HG02852 (cell line): Measurements from ENCODE around the gene SP3.

Experiments used
- ATAC-seq: cut with Tn5 transposase; IDR thresholded peaks from one replicate; pipeline ENCODE4 v1.9.1; 2021; ENCODE audit warnings: mild to moderate bottlenecking, moderate library complexity; ENCODE audit not compliant: unreplicated experiment

The SP3 gene

DNA sequence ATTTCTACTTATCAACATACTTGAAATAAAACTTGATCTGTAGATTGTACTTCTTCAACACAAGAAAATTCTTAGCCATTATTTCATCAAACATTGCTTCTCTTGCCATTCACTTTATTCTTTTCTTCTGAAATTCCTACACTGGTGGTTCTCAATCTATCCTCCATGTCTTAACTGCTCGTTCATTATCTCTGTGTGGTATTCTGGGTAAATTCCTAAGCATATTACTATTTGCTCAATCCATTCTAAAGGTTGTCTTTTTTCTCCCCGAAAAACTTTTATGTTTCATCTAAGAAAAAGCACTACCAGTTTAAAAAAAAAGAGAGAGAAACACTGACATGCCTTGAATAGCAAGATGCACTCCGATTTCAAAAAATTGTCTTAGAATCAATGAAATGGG, 18.0 kb downstream of the SP3 start:
- no peak for ATAC-seq

GRCh38 chr2:173943738-173944137, 21.4 kb downstream of the SP3 start:
- no peak for ATAC-seq

- ATAC-seq, result no peak
Measured at GRCh38 chr2:173942861-173943523, 22.2 kb downstream of the SP3 start.

GRCh38 chr2:173941567-173941966, 23.6 kb downstream of the SP3 start:
- no peak for ATAC-seq

GRCh38 chr2:173940208-173941020, 24.8 kb downstream of the SP3 start:
- ATAC-seq, result no peak

DNA sequence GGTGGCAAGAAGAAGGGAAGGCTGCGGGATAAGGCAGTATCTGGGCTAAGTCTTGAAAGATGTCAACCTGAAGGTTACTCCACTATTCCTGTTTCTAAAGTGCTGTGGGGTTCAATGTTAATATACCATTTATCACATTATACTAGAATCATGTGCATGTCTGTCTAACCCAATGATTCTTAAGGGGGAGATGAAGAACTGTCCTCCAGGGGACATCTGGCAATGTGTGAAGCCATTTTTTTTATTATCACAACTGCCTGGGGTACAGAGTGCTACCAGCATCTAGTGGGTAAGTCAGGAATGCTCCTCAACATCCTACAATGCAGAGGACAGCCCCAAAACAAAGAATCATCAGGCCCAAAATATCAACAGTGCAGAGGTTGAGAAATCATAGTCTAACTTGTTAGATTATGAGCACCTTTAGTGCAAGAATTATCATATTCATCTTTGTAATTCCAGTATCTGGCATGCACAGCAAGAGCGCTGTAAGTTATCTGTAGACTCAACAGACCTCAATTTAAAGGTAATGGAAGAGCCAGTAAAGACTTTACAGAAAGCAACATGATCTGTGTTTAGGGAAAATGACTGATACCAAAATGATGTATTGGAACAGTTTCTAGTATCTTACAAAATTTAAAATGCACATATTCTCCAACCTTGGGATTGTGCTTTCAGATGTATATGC, 26.3 kb downstream of the SP3 start:
- ATAC-seq, result no peak

DNA sequence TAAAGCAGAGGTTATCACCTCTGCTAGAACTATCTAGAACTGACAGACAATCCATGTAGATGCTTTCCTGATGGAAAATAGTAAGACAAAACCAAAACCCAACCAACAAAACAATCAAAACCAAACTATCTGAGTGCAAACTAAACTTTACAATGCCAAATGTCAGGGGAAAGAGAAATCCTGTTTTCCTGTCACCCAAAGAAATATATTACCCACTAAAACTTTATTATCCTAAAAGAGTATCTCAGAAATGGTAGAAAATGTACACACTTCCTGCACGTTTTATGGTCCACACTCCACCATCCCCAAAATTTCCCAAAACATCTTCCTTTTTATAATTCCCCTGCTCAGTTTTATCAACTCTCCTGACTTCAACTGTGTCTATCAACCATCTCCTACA, 29.9 kb downstream of the SP3 start:
- ATAC-seq, result no peak

DNA sequence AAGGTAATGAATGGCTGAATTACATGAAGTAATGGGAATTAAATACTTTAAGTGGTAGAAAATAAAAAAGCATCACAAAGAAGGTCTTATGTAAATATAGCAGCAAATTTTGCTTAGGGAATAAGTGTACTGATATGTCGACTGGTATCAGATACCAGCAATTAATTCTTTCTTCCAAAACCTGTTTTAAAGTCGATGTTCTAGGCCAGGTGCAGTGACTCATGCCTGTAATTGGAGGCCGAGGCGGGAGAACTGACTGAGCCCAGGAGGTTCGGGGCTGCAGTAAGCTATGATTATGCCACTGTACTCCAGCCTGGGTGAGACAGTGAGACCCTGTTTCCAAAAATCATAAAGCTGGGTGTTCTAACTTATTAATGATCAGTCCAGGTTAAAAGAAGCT, 30.3 kb downstream of the SP3 start:
- no peak for ATAC-seq

GRCh38 chr2:173931751-173932150, 33.4 kb downstream of the SP3 start:
- no peak for ATAC-seq

- no peak for ATAC-seq
Measured at GRCh38 chr2:173929441-173929840, 35.7 kb downstream of the SP3 start.

- no peak for ATAC-seq
Measured at GRCh38 chr2:173926875-173927274, 38.3 kb downstream of the SP3 start.

GRCh38 chr2:173924285-173924684, 40.9 kb downstream of the SP3 start:
- no peak for ATAC-seq

DNA sequence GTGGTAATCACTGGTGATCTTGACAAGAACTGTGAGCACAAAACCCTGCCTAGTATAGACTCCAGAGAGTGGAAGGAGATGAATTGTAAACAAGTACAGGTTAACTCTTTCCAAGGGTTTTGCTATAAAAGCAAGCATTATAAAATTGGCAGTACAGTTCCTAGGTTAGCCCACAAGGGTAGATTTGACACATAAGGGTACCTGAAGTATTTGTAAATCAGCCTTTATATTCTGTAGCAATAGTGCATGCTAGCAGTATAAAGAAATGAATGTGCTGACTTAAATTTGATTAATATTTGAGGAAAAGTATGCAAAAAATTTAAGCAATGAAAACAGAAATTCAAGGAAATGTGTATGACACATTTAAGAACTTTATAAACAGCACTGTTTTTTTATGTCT, 42.4 kb downstream of the SP3 start:
- no peak for ATAC-seq

GRCh38 chr2:173922068-173922467, 43.1 kb downstream of the SP3 start:
- ATAC-seq, result no peak

DNA sequence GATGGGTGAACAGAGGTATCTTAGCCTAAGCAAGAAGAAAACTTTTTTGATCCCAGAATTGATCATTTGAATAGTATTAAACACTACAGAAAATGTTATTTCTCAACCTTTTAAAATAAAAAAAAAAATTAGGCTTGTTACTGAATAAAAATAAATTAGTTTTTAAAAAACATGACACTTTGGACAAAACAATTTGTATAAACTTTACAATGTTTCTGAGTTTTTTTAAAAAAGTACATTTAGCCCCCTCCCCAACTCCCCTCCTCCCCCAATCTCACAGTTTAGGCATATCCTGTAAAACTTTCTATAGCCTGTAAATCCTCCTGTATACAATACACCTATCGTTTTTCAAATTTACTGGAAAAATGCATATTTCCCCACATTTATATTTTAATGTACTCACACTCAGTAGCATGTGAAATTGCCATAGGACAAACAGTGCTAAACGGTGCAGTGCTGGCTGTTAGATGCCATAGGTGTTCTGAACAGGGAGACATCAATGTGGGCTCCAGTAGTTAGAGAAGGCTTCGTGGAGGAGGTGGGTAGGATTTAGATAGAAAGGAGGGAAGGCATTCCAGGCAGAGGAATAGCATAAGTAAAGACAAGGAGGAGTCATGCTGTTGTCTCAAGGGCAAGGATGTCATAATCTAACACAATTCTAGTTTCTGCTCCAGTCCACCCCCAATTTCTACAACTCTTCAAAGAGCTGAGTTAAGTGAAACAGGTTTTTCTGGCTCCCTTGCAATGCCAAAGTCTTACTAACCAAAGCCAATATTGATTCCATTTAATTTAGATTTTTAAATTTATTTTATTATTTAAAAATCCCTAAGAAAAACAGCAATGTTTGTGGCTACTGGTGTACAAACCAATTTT, 50.9 kb downstream of the SP3 start:
- ATAC-seq, result no peak

DNA sequence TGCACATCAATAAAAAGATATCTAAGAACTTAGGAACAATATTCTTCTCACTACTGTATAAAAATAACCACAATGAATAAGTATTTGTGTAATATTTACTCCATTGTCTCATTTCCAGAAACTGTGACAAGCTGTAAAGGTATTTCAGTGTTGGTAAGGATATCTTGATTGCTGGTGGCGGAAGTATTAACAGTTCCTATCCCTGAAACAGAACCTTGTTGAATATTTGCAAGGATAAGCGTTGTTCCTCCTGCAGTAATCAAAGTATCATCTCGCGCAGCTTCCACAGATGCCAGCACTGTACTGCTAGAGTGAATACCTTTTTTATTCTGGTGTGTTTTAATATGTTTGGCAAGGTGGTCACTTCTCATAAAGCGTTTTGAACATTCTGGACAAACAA, 55.3 kb downstream of the SP3 start:
- ATAC-seq, result no peak

DNA sequence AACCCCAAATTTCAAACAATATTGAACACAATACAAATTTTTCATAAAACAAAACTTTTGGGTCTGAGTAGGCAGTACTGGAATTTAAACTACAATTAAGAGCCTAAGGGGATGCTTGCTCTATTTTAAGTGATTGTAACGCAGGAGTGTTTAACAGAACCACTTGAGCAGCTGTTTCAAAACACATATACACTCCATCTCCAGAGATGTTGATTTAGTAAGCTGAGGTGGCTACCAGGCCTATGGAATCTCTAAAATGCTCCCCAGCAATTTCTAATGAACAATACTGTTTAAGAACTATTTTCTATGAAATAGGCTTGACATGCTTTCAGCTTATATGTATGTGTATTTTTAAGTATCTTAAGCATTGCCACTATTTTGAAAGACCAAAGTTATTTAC, 58.5 kb downstream of the SP3 start:
- no peak for ATAC-seq

- ATAC-seq, result no peak
Measured at GRCh38 chr2:173903601-173904394, 61.4 kb downstream of the SP3 start.

GRCh38 chr2:173898996-173899395, 66.2 kb downstream of the SP3 start:
- peak; percentile 33 for ATAC-seq

DNA sequence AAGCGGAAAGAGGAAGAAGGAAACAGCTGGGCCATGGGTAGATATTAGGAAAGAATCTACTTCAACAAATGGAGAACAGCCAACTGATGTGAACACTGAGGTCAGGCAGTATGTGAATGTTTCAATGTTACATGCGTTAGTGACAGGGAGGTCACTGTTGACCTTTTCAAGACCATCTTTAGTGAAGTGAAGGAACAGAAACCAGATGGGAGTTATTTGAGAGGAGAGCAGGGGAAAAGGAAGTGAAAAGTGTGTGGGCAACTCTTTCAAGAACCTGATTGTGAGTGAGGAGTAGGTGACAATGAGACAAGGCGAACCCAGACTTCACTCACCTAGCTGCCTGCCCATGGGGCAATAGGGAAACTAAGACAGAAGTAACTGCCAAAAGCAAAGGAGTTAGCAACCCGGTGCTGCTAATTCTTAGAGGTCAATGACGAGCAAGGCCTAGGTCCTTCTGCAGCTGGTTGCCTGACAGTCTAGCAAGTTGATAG, 67.0 kb downstream of the SP3 start:
- peak; percentile 87 for ATAC-seq
